Muscle layer of colon (tissue), 2 donors: ENCODE data around the gene PICK1.
"Not testable (repeated sequence)": the region's sequence is repeated elsewhere in the genome, so short reads cannot be mapped to it uniquely, and the experiment has no call there.

ENCODE experiments used
- H3K27ac ChIP-seq: one replicate; pipeline ENCODE4 v1.7.0; 2013; ENCODE audit warnings: low read depth, mild to moderate bottlenecking, low read length, moderate library complexity
- H3K27me3 ChIP-seq, 2 donors: one replicate each; pipeline ENCODE4 v1.7.0; 2013; ENCODE audit warnings: low read length in 2 of 2, mild to moderate bottlenecking in 2 of 2; ENCODE audit not compliant: insufficient read depth in 2 of 2, control insufficient read depth in 1 of 2
- H3K36me3 ChIP-seq: one replicate; pipeline ENCODE4 v1.7.0; 2013; ENCODE audit warnings: mild to moderate bottlenecking, low read length; ENCODE audit not compliant: insufficient read depth
- H3K4me1 ChIP-seq: one replicate; pipeline ENCODE4 v1.7.0; 2013; ENCODE audit warnings: mild to moderate bottlenecking, low read length; ENCODE audit not compliant: insufficient read depth
- H3K4me3 ChIP-seq, 2 donors: one replicate each; pipeline ENCODE4 v1.7.0; 2013; ENCODE audit warnings: low read length in 2 of 2, low read depth in 1 of 2, mild to moderate bottlenecking in 1 of 2, moderate library complexity in 1 of 2
- H3K9ac ChIP-seq: one replicate; pipeline ENCODE4 v1.7.0; 2013; ENCODE audit warnings: low read length
- H3K9me3 ChIP-seq: one replicate; pipeline ENCODE4 v1.7.0; 2013; ENCODE audit warnings: mild to moderate bottlenecking, low read length
- donor health status: abdominal sarcoma.
- donor health status: Adenocarcinoma of cecum.

Gene PICK1

DNA sequence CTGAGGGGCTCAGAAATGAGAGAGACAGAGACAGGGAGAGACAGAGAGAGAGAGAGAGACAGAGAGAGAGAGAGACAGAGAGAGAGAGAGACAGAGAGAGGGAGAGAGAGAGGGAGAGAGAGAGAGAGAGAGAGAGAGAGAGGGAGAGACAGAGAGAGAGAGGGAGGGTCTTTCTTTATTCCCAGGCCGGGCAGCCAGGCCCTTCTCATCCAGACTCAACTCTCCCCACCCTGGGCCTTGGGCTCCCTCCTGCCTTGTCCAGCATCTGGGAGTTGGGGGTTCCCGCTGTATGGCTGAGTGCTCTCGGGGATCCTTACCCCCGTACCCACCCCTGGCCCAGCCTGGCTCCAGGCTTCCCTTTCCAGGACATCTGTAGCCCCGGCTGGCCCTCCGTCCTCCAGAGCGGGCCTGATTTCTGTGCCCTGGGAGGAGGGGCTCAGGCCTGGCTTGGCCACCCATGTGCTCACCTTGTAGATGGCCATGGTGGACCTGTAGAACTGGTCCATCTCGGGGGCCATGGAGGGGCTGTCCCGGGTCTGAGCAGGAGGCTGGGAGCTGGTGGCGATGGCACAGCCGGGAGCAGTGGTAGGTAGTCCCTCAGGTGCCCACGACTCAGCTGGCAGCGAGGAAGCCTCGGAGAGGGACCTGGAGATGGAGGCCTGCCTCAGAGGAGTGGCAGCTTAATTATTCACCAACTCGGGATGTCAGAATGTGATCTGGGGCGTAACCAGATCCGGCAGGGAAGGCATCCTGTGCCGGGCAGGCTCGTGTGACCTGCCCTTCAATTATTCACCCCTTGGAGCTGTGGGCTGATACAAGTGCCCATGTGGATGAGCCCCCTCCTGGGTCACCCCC lies 53.0 kb downstream of the PICK1 start, which contains the start of gene BAIAP2L2:
Gene BAIAP2L2 (minus strand): TSS at position 677 of the 855 bp plus-strand sequence. CDS start 159 bp downstream, at position 518.
- H3K4me1 ChIP-seq = peaks cover 6% of the 10 kb centered on the region
- H3K4me3 ChIP-seq = no peak within 1 kb of the TSS
- no peaks in the 10 kb centered on the region for H3K9me3 ChIP-seq
- peaks cover 3% of the 10 kb centered on the region for H3K36me3 ChIP-seq
- H3K27ac ChIP-seq = no peak within 1 kb of the TSS
- H3K27me3 ChIP-seq = no peaks in the 10 kb centered on the region
- no peak within 1 kb of the TSS for H3K9ac ChIP-seq

DNA sequence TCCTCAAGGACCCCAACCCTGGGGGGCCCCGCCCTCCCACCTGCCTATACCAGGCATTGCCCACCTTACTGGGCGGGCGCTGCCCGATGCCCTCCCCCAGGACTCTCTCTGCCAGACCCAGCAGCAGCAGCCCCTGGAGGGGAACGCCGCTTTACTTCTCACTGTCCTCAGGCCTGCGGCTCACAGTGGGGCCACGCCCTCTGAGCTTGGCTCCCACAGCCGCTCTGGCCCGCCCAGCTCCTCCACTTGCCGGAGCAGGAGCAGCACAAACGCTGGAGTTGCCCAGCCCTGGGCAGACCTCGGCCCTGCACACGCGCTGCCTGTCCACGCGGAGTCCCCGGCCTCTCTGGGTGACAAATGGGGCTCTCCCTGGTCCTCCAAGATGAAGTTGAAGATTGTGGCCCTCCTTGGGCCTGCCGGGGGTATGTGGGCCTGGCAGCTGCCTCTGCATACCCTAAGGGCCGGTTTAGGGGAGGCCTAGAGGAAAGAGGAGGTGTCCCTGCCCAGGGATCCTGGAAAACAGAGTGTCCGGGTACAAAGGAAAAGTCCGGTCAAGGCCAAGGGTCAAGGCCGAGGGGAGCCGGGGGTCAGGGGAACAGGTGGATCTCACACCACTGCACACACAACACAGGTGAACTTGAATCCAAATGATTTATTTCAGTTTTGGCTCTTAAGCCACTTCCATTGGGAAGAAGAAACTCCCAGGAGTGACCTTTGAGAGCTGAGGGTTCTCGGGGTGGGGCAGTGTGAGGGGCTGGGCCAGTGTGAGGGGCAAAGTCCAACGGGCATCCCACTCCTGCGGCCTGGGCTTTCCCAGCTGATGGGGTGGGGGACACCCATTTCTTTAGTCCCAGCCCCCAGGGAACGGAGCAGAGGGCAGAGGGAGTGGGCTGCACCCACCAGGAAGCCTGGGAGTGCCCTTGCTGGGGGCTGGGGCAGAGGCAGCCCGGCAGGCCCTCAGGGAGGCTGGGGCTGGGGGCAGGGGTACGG lies 54.0 kb downstream of the PICK1 start:
- Histone ChIP-seq H3K27me3 (no peaks in the 10 kb centered on the region), H3K9me3 (no peaks in the 10 kb centered on the region), H3K9ac (no peak overlapping the region), H3K36me3 (peaks cover 4% of the 10 kb centered on the region), H3K4me1 (peaks cover 6% of the 10 kb centered on the region), H3K27ac (no peak overlapping the region), H3K4me3 (no peak overlapping the region)

DNA sequence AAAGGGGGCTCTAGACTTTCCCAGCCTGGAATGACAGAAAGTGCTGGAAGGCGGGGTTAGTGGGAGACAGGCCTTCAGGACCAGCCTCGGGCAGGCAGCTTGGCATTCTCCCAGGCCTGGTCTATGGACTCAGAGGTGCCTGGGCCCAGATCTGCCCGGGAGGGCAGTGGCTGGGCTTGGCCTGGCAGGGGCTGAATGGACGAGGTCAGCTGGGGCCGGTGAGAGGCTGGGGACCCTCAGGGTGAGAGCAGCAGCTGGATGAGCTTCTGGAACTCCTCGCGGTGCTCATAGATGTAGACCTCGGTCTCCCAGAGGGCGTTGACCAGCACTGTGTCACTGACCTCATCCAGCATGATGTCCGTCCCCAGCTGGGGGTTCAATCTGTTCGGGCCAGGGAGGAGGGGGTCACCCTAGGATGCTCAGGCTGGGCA lies 54.7 kb downstream of the PICK1 start:
- Histone ChIP-seq H3K27ac (no peak overlapping the region), H3K4me3 (no peak overlapping the region), H3K9me3 (no peaks in the 10 kb centered on the region), H3K9ac (no peak overlapping the region), H3K4me1 (peaks cover 6% of the 10 kb centered on the region), H3K36me3 (peaks cover 4% of the 10 kb centered on the region), H3K27me3 (no peaks in the 10 kb centered on the region)

DNA sequence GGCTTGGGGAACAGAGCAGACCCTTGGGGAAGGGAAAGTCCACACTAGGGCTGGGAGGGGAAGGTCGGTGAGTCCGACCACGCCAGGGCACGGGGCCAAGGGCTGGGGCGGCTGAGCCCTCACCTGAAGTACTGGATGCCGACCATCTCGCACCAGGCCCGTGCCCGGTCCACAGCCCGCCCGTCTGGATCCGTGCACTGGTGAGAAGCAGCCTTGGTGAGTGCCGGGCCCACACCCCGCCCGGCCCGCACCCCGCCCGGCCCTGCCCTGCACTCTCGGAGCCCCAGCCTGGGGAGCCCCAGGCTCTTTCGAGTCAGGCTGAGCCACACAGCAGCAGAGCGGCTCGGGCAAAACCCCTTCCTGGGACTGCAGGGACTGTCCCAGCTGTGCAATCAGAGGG lies 55.2 kb downstream of the PICK1 start:
- H3K9ac ChIP-seq = no peak overlapping the region
- peaks cover 4% of the 10 kb centered on the region for H3K36me3 ChIP-seq
- no peak overlapping the region for H3K27ac ChIP-seq
- no peaks in the 10 kb centered on the region for H3K9me3 ChIP-seq
- H3K27me3 ChIP-seq = no peaks in the 10 kb centered on the region
- H3K4me3 ChIP-seq = no peak overlapping the region
- peaks cover 6% of the 10 kb centered on the region for H3K4me1 ChIP-seq

DNA sequence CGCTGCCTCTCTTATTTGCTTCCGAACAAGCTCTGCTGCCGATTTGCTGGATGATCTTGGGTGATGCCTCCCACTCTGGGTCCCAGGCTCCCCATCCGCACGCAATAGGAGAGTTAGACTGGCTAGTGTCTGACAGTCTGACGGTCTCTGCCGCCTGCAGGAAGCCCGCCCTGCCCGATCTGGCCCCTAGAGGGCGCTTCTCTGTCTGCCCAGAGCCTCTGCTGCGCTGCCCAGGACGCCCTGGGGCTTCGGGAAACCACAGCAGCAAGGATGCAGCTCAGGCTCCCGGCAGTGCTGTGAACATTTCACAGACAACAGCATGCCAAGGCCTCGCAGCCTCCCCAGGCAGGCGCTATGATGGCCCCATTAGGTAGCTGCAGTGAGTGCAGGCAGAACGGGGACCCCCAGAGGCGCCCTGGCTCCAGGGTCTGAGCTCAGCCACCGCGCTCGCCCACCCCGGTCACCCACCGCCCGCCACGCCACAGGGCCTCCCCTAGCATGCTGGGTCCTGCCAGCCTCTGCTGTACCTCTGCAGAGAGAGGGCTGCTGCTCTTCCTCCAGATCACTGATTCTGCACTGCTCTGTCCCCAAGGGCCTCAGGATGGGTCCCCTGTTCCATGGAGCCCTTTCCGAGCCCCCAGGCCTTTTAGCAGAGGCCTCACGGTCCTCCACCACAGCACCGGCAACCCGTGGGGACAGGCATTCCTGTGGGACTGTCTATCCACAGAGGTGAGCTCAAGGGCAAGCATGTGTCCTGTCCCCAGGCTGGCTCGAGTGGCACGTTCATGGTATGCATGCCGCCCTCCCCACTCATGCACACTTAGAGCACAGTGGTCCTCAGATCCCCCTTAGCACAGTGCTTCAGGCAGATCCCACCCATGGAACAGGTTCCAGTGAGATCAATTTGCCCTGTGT lies 57.5 kb downstream of the PICK1 start:
- no peaks in the 10 kb centered on the region for H3K9me3 ChIP-seq
- H3K4me3 ChIP-seq = no peak overlapping the region
- H3K27me3 ChIP-seq = no peaks in the 10 kb centered on the region
- peaks cover 4% of the 10 kb centered on the region for H3K36me3 ChIP-seq
- no peak overlapping the region for H3K27ac ChIP-seq
- peaks cover 6% of the 10 kb centered on the region for H3K4me1 ChIP-seq
- no peak overlapping the region for H3K9ac ChIP-seq

DNA sequence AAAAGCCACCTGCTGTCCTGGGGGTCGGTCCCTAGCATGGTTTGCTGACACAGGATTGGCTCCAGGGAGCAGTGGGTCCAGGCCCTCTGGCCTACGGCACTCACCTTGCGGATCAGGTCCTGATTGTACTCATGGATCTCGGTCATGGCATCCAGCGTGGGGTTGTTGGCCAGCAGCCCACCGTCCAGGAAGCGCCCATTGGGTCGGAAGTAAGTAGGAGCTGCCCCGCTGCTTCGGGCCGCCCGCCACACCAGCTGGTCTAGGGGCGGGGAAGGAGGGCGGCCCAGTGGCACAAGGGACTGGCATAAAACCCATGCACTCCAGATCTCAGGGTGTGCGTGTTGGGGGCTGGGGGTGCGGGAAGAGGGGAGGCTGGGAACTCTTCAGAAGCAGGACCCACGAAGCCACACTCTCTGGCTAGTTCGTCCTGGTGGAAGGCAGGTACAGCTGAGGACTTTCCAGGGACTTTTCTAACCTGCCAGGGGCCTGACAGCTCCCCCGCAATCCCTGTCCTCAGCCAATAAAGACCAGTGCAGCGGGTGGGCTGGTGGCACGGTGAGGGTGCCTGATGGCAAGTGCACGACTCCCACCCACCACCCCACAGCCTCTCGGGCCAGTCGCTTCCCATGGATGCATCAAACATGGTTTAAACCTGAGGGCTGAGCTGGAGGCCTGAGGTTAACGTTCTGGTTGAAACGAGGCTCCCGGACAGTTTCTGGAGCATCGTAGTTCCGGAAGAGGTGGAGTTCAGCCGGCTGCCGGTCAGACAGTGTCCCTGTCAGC lies 58.4 kb downstream of the PICK1 start:
- no peak overlapping the region for H3K9ac ChIP-seq
- H3K27ac ChIP-seq = no peak overlapping the region
- H3K4me3 ChIP-seq = no peak overlapping the region

DNA sequence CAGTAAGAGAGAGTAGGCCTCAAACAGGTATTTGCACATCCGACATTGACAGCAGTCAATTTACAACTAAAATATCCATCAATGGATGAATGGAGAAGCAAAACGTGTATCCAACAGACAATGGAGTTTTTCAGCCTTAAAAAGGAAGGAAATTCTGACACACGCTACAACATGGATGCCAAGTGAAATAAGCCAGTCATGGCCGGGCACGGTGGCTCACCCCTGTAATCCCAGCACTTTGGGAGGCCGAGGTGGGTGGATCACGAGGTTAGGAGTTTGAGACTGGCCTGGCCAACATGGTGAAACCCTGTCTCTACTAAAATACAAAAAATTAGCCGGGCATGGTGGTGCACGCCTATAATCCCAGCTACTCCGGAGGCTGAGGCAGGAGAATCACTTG lies 60.4 kb downstream of the PICK1 start:
- not testable (repeated sequence) for H3K4me3 ChIP-seq, H3K9ac ChIP-seq, H3K4me1 ChIP-seq, H3K36me3 ChIP-seq, H3K9me3 ChIP-seq, H3K27me3 ChIP-seq, H3K27ac ChIP-seq

More for the DNA sequence above, 58.4 kb downstream of the PICK1 start:
- Histone ChIP-seq H3K4me1 (peaks cover 6% of the 10 kb centered on the region), H3K27me3 (no peaks in the 10 kb centered on the region), H3K9me3 (no peaks in the 10 kb centered on the region), H3K36me3 (peaks cover 4% of the 10 kb centered on the region)

DNA sequence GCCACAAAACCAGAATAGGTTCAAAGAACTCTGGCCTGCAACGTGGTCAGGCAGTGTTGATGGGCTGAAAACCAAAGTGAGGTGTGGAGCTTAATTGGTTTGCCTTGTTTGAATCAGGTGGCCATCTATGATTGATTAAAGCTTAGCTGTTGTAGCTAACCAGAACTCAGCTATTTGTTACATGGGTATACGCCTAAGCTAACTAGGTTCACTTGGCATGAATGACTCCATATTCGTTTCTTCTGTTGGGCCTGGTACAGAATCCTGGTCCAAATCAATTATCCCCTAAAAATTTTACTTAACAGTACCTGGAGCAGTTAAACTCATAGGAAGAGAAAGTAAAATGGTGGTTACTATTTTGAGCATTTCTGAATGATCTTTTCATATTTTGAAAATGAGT lies 61.0 kb downstream of the PICK1 start:
- Histone ChIP-seq H3K36me3 (peaks cover 4% of the 10 kb centered on the region), H3K9me3 (no peaks in the 10 kb centered on the region), H3K27ac (no peak overlapping the region), H3K4me1 (peaks cover 6% of the 10 kb centered on the region), H3K9ac (no peak overlapping the region), H3K27me3 (no peaks in the 10 kb centered on the region), H3K4me3 (no peak overlapping the region)

DNA sequence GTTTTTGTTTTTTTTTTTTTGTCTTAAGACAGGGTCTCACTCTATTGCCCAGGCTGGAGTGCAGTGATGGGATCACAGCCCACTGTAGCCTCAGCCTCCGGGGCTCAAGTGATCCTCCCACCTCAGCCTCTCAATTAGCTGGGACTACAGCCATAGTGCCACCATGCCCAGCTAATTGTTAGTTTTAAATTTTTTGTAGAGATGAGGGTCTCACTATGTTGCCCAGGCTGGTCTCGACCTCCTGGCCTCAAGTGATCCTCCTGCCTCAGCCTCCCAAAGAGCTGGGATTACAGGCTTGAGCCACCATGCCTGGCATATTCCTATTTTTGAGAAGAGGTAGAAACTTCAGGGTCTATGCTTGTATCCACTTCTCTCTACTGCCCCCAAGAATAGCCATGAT lies 61.5 kb downstream of the PICK1 start:
- H3K36me3 ChIP-seq, H3K27ac ChIP-seq: not testable (repeated sequence)

DNA sequence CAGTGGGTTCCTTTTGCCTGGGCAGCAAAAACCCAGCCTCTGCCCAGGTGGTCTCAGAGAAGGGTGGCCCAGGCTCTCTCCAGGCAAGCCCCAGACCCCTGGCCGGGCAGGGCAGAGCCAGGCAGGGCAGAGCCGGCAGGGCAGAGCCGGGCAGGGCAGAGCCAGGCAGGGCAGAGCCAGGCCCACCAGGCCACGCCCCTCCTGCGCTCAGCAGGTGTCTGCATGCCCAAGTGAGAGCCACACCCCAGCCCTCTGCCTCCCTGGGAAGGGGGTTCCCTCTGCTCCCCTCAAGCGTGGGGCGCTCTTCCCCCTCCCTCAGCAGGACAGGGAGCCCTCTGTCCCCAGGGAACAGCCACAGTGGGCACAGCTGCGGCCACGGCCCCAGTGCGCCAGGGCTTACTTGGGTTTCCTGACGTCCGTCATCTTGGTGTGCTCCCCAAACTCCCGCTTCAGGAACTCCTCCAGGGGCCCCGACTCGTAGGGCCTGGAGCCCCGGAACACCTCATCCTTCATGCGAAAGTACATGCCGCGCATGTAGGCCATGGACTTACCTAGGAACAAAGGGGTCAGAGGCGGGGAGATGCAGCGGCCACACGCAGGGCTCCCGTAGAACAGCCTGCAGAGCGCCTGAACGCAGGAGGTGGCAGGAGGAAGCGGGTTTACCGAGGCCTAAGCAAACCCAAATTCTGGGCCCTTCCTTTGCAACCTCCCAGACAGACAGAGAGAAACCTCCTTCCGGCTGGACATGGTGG lies 63.3 kb downstream of the PICK1 start:
- H3K9ac ChIP-seq = no peak overlapping the region
- H3K9me3 ChIP-seq = no peaks in the 10 kb centered on the region
- no peaks in the 10 kb centered on the region for H3K4me1 ChIP-seq
- H3K36me3 ChIP-seq = no peaks in the 10 kb centered on the region
- H3K27me3 ChIP-seq = no peaks in the 10 kb centered on the region
- no peak overlapping the region for H3K27ac ChIP-seq
- no peak overlapping the region for H3K4me3 ChIP-seq

More for the DNA sequence above, 61.5 kb downstream of the PICK1 start:
- H3K9ac ChIP-seq, H3K9me3 ChIP-seq, H3K4me1 ChIP-seq, H3K4me3 ChIP-seq, H3K27me3 ChIP-seq: not testable (repeated sequence)
